ENCODE results near the gene ZSCAN21. TPM values are rescaled to one million over a fixed set of nuclear protein-coding genes. Genes with fewer than 3 reads are reported as not detected.
A peak's percentile ranks its signal among the peaks of the same experiment; 100 is the strongest.

Gene ZSCAN21
- total RNA-seq, 4 donors from 2014 or later = 12.9 to 18.0 (median 16.5) TPM

DNA sequence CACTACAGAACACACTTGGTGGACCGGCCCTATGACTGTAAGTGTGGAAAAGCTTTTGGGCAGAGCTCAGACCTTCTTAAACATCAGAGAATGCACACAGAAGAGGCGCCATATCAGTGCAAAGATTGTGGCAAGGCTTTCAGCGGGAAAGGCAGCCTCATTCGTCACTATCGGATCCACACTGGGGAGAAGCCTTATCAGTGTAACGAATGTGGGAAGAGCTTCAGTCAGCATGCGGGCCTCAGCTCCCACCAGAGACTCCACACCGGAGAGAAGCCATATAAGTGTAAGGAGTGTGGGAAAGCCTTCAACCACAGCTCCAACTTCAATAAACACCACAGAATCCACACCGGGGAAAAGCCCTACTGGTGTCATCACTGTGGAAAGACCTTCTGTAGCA, 14.6 kb downstream of the ZSCAN21 start:
- Histone ChIP-seq H3K4me1 (peaks cover 0 to 20% (median 0%) of the 10 kb centered on the region in 4 donors), H3K36me3 (peaks cover 0 to 97% (median under 1%) of the 10 kb centered on the region in 3 donors), H3K9me3 (no peaks in the 10 kb centered on the region), H3K4me3 (no peak overlapping the region), H3K27ac (no peak overlapping the region), H3K27me3 (no peaks in the 10 kb centered on the region)
- TF ChIP-seq, protein P1, sequence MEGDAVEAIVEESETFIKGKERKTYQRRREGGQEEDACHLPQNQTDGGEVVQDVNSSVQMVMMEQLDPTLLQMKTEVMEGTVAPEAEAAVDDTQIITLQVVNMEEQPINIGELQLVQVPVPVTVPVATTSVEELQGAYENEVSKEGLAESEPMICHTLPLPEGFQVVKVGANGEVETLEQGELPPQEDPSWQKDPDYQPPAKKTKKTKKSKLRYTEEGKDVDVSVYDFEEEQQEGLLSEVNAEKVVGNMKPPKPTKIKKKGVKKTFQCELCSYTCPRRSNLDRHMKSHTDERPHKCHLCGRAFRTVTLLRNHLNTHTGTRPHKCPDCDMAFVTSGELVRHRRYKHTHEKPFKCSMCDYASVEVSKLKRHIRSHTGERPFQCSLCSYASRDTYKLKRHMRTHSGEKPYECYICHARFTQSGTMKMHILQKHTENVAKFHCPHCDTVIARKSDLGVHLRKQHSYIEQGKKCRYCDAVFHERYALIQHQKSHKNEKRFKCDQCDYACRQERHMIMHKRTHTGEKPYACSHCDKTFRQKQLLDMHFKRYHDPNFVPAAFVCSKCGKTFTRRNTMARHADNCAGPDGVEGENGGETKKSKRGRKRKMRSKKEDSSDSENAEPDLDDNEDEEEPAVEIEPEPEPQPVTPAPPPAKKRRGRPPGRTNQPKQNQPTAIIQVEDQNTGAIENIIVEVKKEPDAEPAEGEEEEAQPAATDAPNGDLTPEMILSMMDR (IDR thresholded peaks at IDR 0.05) = no peak
- TF ChIP-seq EP300 (IDR thresholded peaks at IDR 0.05) (no peak), POLR2A (IDR thresholded peaks at IDR 0.05) (no peak)
- DNase-seq (ENCODE audit: low spot score in 2 of 2) = no peak
- WGBS, 2 donors = 82 to 91% methylated on average over 9 of the region's 9 CpGs

DNA sequence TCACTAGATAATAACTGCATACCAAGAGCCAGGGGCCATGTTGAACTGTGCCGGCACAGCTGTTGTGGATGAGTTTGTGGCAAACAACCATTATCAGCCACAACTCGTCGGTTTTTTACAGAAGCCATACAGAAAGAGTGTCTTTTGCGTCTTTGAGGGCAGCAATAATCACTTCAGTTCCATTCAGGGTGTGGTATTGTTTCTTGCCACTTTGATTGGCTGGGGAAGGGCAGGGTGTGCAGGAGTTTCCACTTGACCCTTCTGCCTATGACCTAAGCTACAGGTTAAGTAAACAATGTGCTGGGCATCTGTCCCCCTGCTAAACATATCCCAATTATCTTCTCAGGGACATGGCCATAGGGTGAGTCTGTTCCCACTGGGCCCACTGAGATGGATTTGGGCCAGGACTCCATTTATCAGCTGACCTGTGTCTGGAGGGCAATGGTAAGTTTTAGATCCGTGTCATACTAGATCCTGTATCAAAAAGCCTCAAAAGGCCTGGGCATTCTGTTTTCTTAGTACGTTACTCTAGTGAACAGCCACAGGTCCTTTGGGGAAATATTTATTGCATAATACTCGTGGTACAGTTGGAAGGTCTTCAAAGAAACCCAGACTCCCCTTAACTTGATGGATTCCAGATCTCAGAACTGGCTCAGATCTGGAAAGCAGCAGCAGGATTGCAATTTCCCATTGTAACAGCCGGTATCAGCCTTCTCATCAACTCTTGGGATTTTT, 16.0 kb downstream of the ZSCAN21 start:
- 49 to 58% methylated on average over 8 of the region's 8 CpGs for WGBS, 2 donors
- Histone ChIP-seq H3K4me1 (peaks cover 0 to 20% (median 0%) of the 10 kb centered on the region in 4 donors), H3K9me3 (peaks cover 0 to 7% (median 0%) of the 10 kb centered on the region in 4 donors), H3K27me3 (no peaks in the 10 kb centered on the region), H3K36me3 (peaks cover 0 to 97% (median 9%) of the 10 kb centered on the region in 3 donors), H3K27ac (peak overlapping the region in 2 of 4 donors; percentile 30 to 46), H3K4me3 (no peak overlapping the region)
- DNase-seq (ENCODE audit: low spot score in 2 of 2) = peak in 1 of 2 donors; percentile 46
- TF ChIP-seq EP300 (IDR thresholded peaks at IDR 0.05) (peak in 1 of 2 donors; percentile 83), POLR2A (IDR thresholded peaks at IDR 0.05) (no peak)
- TF ChIP-seq, protein P1 (IDR thresholded peaks at IDR 0.05) = no peak

DNA sequence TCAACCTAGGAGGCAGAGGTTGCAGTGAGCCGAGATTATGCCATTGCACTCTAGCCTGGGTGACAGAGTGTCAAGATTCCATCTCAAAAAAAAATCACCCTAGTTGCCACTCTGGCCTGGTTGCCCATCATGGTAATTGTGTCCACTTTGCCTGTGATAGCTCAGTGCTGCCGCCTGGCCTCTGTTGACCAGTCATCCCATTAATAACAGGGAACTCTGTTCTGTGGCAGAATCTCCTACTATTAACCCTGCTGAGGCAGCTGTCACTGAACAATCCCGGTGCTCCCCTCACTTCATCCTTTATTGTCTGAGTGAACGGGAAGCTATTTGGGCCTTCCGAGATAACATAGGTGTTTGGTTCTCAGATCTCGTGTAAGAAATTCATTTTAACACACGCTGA, 17.4 kb downstream of the ZSCAN21 start:
- 86 to 91% methylated on average over 7 of the region's 7 CpGs for WGBS, 2 donors
- H3K9me3 ChIP-seq = peaks cover 0 to 20% (median 5%) of the 10 kb centered on the region in 4 donors
- no peaks in the 10 kb centered on the region for H3K27me3 ChIP-seq
- H3K36me3 ChIP-seq = peaks cover 10 to 98% (median 19%) of the 10 kb centered on the region in 3 donors
- peaks cover 0 to 20% (median 0%) of the 10 kb centered on the region in 4 donors for H3K4me1 ChIP-seq
- no peak overlapping the region for H3K27ac ChIP-seq
- no peak for DNase-seq (ENCODE audit: low spot score in 2 of 2)
- no peak overlapping the region for H3K4me3 ChIP-seq
- TF ChIP-seq, protein P1 (IDR thresholded peaks at IDR 0.05) = no peak
- no peak for TF ChIP-seq EP300 (IDR thresholded peaks at IDR 0.05)
- no peak for TF ChIP-seq POLR2A (IDR thresholded peaks at IDR 0.05)

DNA sequence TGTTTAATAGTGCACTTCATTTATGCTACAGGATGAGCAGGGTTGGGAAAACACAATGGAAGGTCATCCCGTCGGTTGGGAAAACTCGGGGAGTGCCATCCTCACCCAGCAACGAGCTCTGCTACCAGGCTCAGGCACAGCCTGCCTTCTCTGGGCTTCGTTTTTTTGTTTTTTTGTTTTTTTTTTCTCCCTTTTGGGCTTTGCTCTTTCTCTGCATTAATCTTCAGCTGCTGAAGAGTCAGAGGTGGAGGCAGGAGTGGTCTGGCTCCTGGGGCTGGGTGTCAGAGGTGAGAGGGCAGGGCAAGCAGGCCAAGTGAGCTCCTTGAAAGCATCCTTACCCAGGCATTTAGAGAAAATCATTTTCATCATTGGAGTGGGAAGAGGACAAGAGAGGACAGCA, 20.4 kb downstream of the ZSCAN21 start:
- H3K36me3 ChIP-seq = peaks cover 18 to 98% (median 41%) of the 10 kb centered on the region in 3 donors
- H3K27ac ChIP-seq = no peak overlapping the region
- H3K4me1 ChIP-seq = peaks cover 0 to 19% (median 0%) of the 10 kb centered on the region in 4 donors
- H3K9me3 ChIP-seq = peaks cover 0 to 30% (median 8%) of the 10 kb centered on the region in 4 donors
- 96 to 97% methylated on average over 5 of the region's 5 CpGs for WGBS, 2 donors
- no peak for DNase-seq (ENCODE audit: low spot score in 2 of 2)
- TF ChIP-seq, protein P1 (IDR thresholded peaks at IDR 0.05) = no peak
- TF ChIP-seq EP300 (IDR thresholded peaks at IDR 0.05) = no peak
- TF ChIP-seq POLR2A (IDR thresholded peaks at IDR 0.05) = no peak
- H3K27me3 ChIP-seq = no peaks in the 10 kb centered on the region
- no peak overlapping the region for H3K4me3 ChIP-seq

DNA sequence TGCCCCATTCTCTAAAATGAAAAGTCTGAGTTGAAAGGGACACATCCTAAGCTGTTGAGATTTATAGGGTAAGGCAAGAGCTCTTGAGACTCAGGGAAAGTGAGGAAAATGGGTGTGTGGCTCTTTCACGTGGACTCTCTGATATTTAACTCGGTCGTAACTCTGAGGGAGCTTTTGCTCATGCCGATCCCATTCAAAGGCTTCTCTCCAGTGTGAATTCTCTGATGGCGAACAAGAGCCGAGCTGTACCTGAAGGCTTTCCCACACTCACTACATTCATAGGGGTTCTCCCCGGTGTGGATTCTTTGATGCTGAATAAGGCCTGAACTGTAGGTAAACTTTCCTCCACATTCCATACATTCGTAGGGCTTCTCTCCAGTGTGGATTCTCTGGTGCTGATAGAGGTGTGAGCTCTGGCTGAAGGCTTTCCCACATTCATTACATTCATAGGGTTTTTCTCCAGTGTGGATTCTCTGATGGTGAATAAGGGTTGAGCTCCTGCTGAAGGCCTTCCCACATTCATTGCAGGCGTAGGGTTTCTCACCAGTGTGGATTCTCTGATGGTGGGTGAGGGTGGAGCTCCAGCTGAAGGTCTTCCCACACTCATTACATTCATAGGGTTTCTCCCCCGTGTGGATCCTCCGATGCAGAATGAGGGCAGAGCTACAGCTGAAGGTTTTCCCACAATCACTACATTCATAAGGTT, 21.6 kb downstream of the ZSCAN21 start:
- Histone ChIP-seq H3K9me3 (peaks cover 0 to 30% (median 8%) of the 10 kb centered on the region in 4 donors), H3K27ac (no peak overlapping the region), H3K27me3 (no peaks in the 10 kb centered on the region), H3K36me3 (peaks cover 18 to 99% (median 50%) of the 10 kb centered on the region in 3 donors), H3K4me1 (peaks cover 0 to 7% (median 0%) of the 10 kb centered on the region in 4 donors), H3K4me3 (no peak overlapping the region)
- no peak for TF ChIP-seq EP300 (IDR thresholded peaks at IDR 0.05)
- TF ChIP-seq, protein P1 (IDR thresholded peaks at IDR 0.05) = no peak
- TF ChIP-seq POLR2A (IDR thresholded peaks at IDR 0.05) = no peak
- no peak for DNase-seq (ENCODE audit: low spot score in 2 of 2)
- 96 to 98% methylated on average over 11 of the region's 11 CpGs for WGBS, 2 donors

Data from tibial nerve (tissue), 4 donors.